ENCODE measurements around the gene TUBGCP2.
"Not testable (repeated sequence)": the region's sequence is repeated elsewhere in the genome, so short reads cannot be mapped to it uniquely, and the experiment has no call there.

TUBGCP2 gene

GRCh38 chr10:133242611-133243356, 65.9 kb downstream of the TUBGCP2 start:
- DNase-seq, result no peak

DNA sequence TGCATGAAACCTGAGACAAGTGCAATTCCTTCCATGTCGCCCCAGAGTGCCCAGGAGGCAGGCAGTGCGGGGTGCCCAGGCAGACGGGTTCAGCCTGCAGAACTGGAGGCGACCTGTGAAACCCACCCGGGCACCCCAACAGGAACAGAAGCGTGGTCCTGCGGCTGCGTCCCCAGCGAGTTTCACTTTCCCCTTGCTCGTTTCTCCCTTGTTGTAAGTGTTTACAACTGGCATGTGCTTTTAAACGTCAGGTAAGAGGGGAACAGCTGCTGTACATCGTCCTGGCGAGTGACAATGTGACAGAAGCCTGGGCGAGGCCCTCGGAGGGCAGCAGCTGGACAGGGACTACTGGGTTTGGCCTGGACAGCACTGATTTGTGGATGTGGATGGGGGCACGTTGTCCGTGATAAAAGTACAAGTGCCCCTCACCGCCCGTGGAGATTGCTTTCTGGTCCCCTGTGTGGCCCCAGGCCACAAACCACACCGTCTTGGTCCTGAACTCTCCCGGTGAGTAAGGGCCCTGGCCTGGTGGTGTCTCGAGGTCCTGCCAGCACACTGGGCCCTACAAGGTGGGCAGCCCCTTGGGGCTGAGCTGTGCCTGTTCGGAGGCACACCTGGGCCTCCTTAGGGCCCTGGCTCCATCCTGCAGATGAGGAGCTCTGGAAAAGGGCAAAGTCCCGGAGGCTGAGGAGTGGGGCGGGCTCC, 67.0 kb downstream of the TUBGCP2 start:
- no peak for DNase-seq

DNA sequence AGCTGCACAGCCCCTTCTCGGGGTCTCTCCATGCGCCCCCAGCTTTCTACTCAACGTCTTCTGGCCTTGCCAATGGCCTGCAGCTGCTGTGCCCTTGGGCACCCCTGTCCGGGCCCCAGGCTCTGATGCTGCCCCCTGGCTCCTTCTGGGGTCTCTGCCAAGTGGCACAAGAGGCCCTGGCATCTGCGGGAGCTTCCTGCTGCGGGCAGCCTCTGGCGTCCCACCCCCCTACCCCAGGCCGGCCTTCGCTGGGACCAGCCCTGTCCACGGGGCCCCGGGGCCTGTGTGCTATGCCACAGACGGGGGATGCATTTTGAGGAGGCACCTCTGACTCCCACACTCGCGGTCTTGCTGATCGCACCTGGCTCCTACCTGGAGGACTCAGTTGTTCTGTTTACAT, 68.7 kb downstream of the TUBGCP2 start:
- DNase-seq, result no peak

- DNase-seq, result no peak
These were observed 70.2 kb downstream of the TUBGCP2 start for GRCh38 chr10:133238466-133238804.

DNA sequence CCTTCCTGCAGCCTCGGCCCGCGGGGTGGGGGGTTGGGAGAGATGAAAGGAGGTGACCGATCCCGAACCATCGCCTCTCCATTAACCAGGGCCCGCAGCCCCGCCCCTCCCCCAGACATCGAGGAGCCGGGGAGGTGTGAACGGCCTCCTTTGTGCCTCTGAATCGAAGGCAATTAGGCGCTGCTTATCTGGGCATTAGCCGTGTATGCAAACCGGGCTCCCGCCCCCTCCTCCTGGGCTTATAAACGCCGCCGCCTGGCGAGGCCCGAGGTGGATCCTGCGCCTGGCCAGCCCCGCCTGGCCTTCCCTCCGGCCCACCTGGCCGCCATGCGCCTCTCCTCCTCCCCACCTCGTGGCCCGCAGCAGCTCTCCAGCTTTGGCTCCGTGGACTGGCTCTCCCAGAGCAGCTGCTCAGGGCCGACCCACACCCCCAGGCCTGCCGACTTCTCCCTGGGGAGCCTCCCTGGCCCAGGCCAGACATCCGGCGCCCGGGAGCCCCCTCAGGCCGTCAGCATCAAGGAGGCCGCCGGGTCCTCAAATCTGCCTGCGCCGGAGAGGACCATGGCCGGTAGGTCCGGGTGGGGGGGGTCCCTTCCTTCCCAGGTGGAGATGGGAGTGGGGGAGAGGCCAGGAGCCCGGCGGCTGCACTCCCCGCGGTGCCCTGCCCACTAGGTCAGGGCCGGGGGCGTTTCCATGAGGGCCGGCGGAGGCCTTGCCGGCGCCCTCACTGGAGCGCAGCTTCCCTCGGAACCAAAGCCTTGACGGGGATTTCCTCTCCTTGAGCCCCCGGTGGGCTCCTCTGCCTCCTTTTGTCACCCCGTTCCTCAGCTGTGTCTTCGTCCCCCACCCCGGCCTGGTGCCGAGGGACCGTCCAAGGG, 70.8 kb downstream of the TUBGCP2 start, which contains the start of gene VENTX:
Gene VENTX, plus strand, starts transcription at position 268 of the 878 bp plus-strand sequence. Its CDS starts 60 bp downstream, at position 328.
- DNase-seq, result no peak

DNA sequence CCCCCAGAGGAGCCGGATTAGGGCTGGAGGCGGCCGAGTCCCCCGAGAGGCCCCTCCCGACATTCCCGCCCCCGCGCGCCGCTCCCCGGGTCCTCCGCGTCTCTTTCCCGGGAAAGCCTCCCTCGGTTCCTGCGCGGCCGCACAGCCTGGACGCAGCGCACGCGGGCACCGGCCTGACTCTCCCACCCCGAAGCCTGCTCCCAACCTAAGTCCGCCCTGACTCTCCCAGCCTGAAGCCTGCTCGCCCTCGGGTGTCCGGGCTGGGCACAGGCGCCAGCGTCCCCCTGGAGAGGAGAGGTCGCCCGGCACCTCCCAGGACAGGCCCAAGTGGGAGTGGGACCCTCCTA, 71.5 kb downstream of the TUBGCP2 start:
- DNase-seq, result no peak

DNA sequence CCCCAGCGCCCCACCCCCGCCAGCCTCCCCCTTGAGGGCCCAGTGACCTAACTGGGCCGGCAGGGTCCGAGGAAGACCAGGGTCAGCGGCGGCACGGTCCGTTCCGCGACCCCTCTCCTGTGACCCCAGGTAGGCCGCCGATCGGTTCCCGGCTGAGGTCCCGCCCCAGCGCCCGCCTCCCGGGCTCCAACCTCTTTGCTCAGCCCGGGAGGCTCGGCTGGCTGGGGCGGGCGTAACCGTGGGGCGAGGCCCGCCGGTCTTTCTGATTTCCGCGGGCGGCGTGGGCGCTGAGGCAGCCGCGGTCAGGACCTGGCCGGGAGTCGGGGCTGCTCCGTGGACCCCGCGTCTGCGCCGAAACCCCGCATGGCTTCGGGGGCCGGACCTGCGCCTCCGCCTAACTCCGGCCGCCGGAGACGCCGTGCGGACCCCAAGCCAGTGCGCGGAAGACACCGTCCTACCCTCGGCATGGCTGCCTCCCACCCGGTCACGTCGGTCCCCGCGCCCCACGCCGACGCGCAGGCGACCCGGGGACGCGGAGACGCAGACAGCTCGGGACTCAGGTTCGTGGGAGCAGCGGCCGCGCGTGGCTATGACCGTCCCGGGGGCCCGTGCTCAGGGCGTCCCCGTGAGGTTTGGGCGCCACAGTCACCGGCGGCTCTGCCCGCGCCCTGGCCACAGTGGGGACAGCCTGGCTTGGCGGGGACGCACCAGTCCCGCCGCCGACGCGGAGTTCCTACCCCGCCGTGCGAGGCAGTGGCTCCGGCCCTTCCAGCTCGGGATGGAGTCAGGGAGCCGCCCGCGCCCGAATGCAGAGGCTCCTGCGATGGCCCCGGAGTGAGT, 72.1 kb downstream of the TUBGCP2 start:
- DNase-seq, result no peak

DNA sequence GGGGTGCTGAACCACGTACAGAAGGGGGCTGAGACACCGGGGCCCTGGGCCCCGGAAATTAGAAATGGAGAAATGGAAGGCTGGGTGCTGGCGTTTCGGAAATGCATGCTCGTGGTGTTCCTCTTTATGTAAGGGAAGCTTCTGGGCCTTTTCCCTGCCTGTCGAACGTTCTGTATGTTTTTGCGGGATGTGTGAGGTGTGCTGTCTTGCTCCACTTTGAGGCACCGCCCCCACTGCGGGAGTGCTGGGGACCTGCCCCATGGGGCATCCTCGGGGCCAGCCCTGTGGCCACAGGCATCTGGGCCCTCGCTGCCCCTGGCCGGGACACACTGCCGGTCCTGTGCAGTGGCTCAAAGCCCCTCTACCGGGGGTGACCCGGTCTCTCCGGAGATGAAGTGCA, 72.7 kb downstream of the TUBGCP2 start:
- DNase-seq, result no peak

DNA sequence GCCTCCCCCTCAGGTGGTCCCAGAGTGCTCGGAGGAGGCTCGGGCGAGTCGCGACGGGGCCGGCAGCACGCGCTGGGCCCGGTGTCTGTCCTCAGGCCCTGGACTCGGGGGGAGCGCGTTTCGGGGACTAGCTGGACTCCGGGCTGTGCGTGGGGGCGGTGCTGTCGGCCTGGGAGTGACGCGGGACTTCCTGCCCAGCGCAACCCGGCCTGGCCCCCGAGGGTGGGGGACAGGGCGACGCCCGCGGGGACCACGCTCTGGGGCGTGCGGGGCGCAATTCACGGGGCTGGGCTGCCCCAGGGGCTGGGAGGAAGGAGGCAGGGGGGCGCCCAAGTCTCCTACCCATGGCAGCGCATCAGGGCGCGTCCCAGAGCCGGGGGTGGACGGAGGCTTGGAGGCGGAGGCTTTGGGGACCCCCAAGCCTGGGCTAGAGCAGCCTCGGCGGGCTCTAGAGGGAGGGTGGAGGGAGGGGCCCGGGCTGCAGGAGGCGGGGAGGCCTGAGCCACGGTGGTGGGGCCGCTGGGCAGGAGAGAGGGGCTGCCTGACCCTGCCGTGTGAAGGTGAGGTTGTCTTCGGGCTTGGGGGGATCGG, 73.3 kb downstream of the TUBGCP2 start:
- no peak for DNase-seq

- not testable (repeated sequence) for DNase-seq
These were observed 73.9 kb downstream of the TUBGCP2 start for GRCh38 chr10:133234796-133235195.

- DNase-seq, result no peak
These were observed 76.6 kb downstream of the TUBGCP2 start for GRCh38 chr10:133231946-133232574.

GRCh38 chr10:133231244-133231945, 77.3 kb downstream of the TUBGCP2 start:
- DNase-seq, result no peak

DNA sequence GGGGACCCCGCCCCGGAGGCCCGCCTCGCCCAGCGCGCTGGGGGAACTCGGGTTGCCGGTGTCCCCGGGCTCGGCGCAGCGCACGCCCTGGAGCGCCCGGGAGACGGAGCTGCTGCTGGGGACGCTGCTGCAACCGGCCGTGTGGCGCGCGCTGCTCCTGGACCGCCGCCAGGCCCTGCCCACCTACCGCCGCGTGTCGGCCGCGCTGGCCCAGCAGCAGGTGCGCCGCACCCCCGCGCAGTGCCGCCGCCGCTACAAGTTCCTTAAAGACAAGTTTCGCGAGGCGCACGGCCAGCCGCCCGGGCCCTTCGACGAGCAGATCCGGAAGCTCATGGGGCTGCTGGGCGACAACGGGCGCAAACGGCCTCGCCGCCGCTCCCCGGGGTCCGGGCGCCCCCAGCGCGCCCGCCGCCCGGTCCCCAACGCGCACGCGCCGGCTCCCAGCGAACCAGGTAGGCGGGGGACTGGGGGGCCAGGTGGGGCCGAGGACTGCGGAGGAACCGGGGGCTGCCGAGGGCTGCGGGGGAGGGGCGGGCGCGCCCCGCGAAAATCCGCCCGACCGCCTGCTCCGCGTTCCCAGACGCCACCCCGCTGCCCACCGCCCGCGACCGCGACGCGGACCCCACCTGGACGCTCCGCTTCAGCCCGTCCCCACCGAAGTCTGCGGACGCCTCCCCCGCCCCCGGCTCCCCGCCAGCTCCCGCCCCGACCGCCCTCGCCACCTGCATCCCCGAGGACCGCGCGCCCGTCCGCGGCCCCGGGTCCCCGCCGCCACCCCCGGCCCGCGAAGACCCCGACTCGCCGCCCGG, 78.1 kb downstream of the TUBGCP2 start:
- no peak for DNase-seq

GRCh38 chr10:133230044-133230361, 78.7 kb downstream of the TUBGCP2 start, which contains the start of gene UTF1:
Gene UTF1 (plus strand): TSS chr10:133230217. CDS start chr10:133230289, 72 bp downstream.
- no peak for DNase-seq

DNA sequence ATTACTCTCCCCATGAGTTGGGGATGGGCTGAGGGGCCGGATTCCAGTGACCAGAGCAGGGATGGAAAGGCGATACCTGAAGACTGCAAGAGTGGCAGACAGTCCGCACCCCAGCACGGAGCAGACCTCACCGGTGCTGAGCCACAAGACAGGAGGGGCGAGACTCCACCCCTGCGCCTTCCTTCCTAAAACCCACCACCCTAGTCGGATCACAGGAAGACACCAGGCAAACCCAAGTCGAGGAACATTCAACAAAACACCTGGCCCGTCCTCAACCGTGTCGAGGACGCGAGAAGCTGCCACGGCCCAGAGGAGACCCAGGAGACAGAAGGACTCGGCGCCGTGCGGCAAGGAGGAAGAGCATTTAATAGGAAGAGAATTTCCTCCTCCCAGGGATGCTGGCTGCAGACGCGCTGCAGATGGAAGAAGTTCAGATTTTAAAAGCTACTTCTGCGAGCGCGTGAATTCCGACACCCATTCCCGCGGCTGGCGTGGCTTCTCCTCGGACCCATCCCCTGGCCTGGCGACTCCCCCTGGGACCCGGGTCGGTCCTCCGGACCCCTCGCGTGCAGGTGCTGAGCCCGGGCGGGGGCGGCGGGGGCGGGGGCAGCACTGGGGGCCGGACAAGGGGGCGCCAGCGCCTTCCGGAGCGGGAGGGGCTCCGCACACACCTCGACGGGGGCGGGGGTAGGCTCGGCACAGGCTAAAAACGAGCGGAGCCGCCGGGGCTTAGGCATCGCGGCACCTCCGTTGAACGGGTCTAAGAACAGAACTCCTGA, 79.2 kb downstream of the TUBGCP2 start:
- DNase-seq, result no peak

All from NCI-H1694 (cell line).